Dendritic cell treated with granulocyte-macrophage colony-stimulating factor and Interleukin-4, amounts not matched to agents 40 ng/mL and 50 ng/mL, for 4 days (primary cell): Measurements from ENCODE around the gene ALG3.
A peak's percentile ranks its signal among the peaks of the same experiment; 100 is the strongest.

Experiments
- H3K27ac Mint-ChIP-seq: one replicate; pipeline ENCODE4 v1.8.0; 2022; ENCODE audit warnings: mild to moderate bottlenecking, mixed read lengths
- H3K27me3 Mint-ChIP-seq: one replicate; pipeline ENCODE4 v1.8.0; 2022; ENCODE audit warnings: mild to moderate bottlenecking, mixed read lengths
- H3K36me3 Mint-ChIP-seq: one replicate; pipeline ENCODE4 v1.8.0; 2022; ENCODE audit warnings: low read depth, mixed read lengths
- H3K4me1 Mint-ChIP-seq: one replicate; pipeline ENCODE4 v1.8.0; 2022; ENCODE audit warnings: low read depth, mixed read lengths
- H3K4me3 Mint-ChIP-seq: one replicate; pipeline ENCODE4 v1.8.0; 2022; ENCODE audit warnings: mild to moderate bottlenecking, moderate library complexity, mixed read lengths
- H3K9me3 Mint-ChIP-seq: one replicate; pipeline ENCODE4 v1.8.0; 2022; ENCODE audit warnings: mixed read lengths
- intact Hi-C: fragments of 100-400 bp; cut with micrococcal nuclease; formaldehyde crosslinking; loops from one replicate; pipeline ENCODE4 v1.15.0; 2022

ALG3 gene

GRCh38 chr3:184248454-184249411 is at the start of gene ALG3:
Gene ALG3 (minus strand): TSS chr3:184248962. CDS start chr3:184248940, 22 bp downstream.
- peaks cover 31% of the 10 kb centered on the region for H3K36me3 Mint-ChIP-seq
- H3K27ac Mint-ChIP-seq = peak within 1 kb of the TSS; percentile 99
- no peaks in the 10 kb centered on the region for H3K27me3 Mint-ChIP-seq
- peak within 1 kb of the TSS; percentile 93 for H3K4me3 Mint-ChIP-seq
- H3K4me1 Mint-ChIP-seq = peaks cover 27% of the 10 kb centered on the region
- intact Hi-C loops = loop anchor here (1.0 to 2.0 kb wide), 4 partner anchors 50 to 364 kb away; partner anchors contain the start of genes AP2M1, EIF2B5, PARL and PSMD2
- no peaks in the 10 kb centered on the region for H3K9me3 Mint-ChIP-seq

DNA sequence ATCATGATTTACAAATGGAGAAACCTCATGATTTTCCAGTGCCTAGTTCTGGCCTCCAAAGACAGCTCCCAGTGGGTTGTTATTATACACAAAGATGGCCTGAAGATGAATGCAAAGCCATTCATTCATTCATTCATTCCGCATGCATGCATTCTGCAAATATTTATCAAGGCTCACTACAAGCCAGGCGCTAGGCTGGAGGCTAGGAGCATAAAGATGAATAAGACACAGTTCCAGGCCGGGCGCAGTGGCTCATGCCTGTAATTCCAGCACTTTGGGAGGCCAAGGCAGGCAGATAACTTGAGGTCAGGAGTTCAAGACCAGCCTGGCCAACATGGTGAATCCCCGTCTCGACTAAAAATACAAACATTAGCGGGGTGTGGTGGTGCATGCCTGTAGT is 47.9 kb upstream of the ALG3 start:
- Mint-ChIP-seq H3K4me3 (no peak overlapping the region), H3K9me3 (no peaks in the 10 kb centered on the region), H3K27ac (no peak overlapping the region), H3K4me1 (peaks cover 27% of the 10 kb centered on the region), H3K27me3 (peaks cover 3% of the 10 kb centered on the region), H3K36me3 (peaks cover 23% of the 10 kb centered on the region)
- intact Hi-C loops = loop anchor here (5.0 kb wide), 1 partner anchor 109 kb away; the partner anchor contains the start of gene ABCF3

- Mint-ChIP-seq H3K9me3 (no peaks in the 10 kb centered on the region), H3K4me1 (peaks cover 21% of the 10 kb centered on the region), H3K36me3 (peaks cover 15% of the 10 kb centered on the region), H3K27me3 (peaks cover 3% of the 10 kb centered on the region), H3K4me3 (no peak overlapping the region), H3K27ac (no peak overlapping the region)
- intact Hi-C loops = loop anchor here (5.0 kb wide), 1 partner anchor 108 kb away; the partner anchor contains the start of gene ABCF3
Observed at GRCh38 chr3:184295771-184296170, 47.0 kb upstream of the ALG3 start.

DNA sequence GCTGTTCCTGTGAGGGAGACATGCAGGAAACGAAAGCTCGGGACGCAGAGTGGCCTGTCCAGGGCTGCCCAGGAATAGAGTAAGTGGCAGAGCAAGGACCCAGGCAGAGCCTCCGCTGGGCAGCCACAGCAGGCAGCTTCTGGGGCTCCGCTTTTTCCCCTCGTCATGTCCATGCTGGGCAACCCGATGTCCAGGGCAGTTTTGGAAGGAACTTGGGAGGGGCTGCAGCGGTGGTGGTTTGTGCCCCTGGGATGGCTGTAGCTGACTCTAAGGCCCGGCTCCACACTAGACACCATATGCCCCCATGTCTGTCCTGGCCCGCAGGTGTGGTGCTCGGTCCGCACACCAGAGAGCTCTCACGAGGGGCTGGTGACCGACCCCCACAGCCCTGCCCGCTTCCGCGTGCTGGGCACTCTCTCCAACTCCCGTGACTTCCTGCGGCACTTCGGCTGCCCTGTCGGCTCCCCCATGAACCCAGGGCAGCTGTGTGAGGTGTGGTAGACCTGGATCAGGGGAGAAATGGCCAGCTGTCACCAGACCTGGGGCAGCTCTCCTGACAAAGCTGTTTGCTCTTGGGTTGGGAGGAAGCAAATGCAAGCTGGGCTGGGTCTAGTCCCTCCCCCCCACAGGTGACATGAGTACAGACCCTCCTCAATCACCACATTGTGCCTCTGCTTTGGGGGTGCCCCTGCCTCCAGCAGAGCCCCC is 43.1 kb upstream of the ALG3 start:
- Mint-ChIP-seq H3K4me1 (peaks cover 6% of the 10 kb centered on the region), H3K9me3 (no peaks in the 10 kb centered on the region)
- intact Hi-C loops = no loop called here

DNA sequence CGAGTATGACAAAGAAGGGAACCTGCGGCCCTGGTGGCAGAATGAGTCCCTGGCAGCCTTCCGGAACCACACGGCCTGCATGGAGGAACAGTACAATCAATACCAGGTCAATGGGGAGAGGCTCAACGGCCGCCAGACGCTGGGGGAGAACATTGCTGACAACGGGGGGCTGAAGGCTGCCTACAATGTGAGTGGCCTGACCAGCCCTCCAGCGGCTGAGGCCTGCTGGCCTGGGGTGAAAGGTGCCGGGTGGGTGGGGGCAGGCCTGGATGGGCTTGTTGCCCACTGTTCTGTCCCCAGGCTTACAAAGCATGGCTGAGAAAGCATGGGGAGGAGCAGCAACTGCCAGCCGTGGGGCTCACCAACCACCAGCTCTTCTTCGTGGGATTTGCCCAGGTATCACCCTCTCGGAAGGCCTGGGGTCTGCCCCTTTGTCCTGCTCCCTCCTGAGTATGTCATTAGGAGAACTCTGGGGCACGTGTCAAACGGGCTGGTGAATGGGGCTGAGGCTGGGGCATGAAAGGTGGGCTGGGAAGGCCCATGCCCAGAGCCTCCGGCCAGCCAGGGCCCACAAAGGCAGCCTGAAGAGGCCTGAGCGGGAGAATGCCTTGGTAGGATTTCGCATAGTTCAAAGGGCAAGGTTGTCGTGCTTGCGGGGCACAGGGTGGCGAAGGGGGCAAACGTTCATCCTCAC is 42.4 kb upstream of the ALG3 start:
- no peaks in the 10 kb centered on the region for H3K36me3 Mint-ChIP-seq
- H3K4me1 Mint-ChIP-seq = peaks cover 6% of the 10 kb centered on the region
- H3K27ac Mint-ChIP-seq = no peak overlapping the region
- no peak overlapping the region for H3K4me3 Mint-ChIP-seq
- peaks cover 26% of the 10 kb centered on the region for H3K27me3 Mint-ChIP-seq
- no peaks in the 10 kb centered on the region for H3K9me3 Mint-ChIP-seq
- intact Hi-C loops = no loop called here

More for the DNA sequence above, 43.1 kb upstream of the ALG3 start:
- Mint-ChIP-seq H3K36me3 (no peaks in the 10 kb centered on the region), H3K4me3 (no peak overlapping the region), H3K27ac (peak overlapping the region; percentile 17), H3K27me3 (peaks cover 19% of the 10 kb centered on the region)

DNA sequence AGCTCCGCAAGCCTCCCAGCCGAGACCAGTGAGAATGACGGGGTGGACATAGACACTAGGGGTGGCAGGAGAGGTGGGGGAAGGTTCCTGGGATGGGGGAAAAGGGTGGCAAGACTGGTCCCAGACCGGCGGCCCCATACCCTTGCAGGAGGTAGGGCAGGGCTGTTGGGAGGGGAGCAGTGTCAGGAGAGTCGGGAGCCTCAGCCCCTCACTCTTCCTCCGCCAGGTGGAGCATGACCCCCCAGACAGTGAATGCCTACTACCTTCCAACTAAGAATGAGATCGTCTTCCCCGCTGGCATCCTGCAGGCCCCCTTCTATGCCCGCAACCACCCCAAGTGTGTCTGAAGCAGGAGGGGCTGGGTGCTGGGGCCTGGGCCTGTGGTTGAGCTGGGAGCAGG is 41.6 kb upstream of the ALG3 start:
- no peak overlapping the region for H3K4me3 Mint-ChIP-seq
- H3K27me3 Mint-ChIP-seq = peaks cover 29% of the 10 kb centered on the region
- intact Hi-C loops = no loop called here
- H3K9me3 Mint-ChIP-seq = no peaks in the 10 kb centered on the region
- peaks cover 6% of the 10 kb centered on the region for H3K4me1 Mint-ChIP-seq
- H3K27ac Mint-ChIP-seq = no peak overlapping the region
- H3K36me3 Mint-ChIP-seq = no peaks in the 10 kb centered on the region

DNA sequence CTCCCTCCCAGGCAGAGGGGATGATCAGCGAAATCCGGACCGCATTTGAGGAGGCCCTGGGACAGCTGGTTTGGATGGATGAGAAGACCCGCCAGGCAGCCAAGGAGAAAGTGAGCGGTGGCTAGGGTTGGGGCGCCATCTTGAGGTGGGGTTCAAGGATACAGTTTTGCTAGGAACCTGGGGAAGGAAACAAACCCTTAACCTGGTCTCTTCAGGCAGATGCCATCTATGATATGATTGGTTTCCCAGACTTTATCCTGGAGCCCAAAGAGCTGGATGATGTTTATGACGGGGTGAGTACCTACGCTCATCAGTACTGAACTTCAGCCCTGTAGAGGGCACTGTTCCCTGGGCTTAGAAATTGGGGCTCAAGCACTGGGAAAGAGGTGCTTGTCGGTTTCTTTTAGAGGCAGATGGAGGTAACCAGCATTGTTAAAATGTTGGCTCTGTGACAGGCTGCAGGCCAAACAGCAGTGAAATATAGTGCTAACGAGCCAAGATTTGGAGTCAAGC is 40.7 kb upstream of the ALG3 start:
- intact Hi-C loops = loop anchor here (1.0 to 2.0 kb wide), 2 partner anchors 63 to 394 kb away; no protein-coding TSS in a partner anchor
- Mint-ChIP-seq H3K36me3 (no peaks in the 10 kb centered on the region), H3K4me1 (peaks cover 7% of the 10 kb centered on the region), H3K9me3 (no peaks in the 10 kb centered on the region), H3K27ac (no peak overlapping the region), H3K4me3 (no peak overlapping the region), H3K27me3 (peaks cover 28% of the 10 kb centered on the region)

GRCh38 chr3:184284696-184285095 is 35.9 kb upstream of the ALG3 start:
- H3K9me3 Mint-ChIP-seq = no peaks in the 10 kb centered on the region
- no peak overlapping the region for H3K27ac Mint-ChIP-seq
- intact Hi-C loops = no loop called here
- H3K4me3 Mint-ChIP-seq = no peak overlapping the region
- peaks cover 14% of the 10 kb centered on the region for H3K4me1 Mint-ChIP-seq
- H3K27me3 Mint-ChIP-seq = peaks cover 33% of the 10 kb centered on the region
- H3K36me3 Mint-ChIP-seq = no peaks in the 10 kb centered on the region

GRCh38 chr3:184283681-184284080 is 34.9 kb upstream of the ALG3 start:
- Mint-ChIP-seq H3K4me1 (peaks cover 14% of the 10 kb centered on the region), H3K36me3 (no peaks in the 10 kb centered on the region), H3K27me3 (peaks cover 38% of the 10 kb centered on the region), H3K9me3 (no peaks in the 10 kb centered on the region), H3K27ac (no peak overlapping the region), H3K4me3 (no peak overlapping the region)
- intact Hi-C loops = no loop called here

- Mint-ChIP-seq H3K4me3 (no peak overlapping the region), H3K4me1 (peaks cover 14% of the 10 kb centered on the region), H3K9me3 (no peaks in the 10 kb centered on the region), H3K27ac (no peak overlapping the region), H3K36me3 (no peaks in the 10 kb centered on the region), H3K27me3 (peaks cover 43% of the 10 kb centered on the region)
- intact Hi-C loops = no loop called here
Observed at GRCh38 chr3:184282941-184283340, 34.2 kb upstream of the ALG3 start.

- Mint-ChIP-seq H3K4me1 (peaks cover 5% of the 10 kb centered on the region), H3K36me3 (no peaks in the 10 kb centered on the region), H3K4me3 (no peak overlapping the region), H3K27ac (no peak overlapping the region), H3K27me3 (peaks cover 63% of the 10 kb centered on the region), H3K9me3 (no peaks in the 10 kb centered on the region)
- intact Hi-C loops = no loop called here
Observed at GRCh38 chr3:184277366-184277765, 28.6 kb upstream of the ALG3 start.

GRCh38 chr3:184275961-184276910 is 27.5 kb upstream of the ALG3 start, which contains the start of gene ECE2:
Gene ECE2 (plus strand): TSS chr3:184276022. CDS start chr3:184276154, 132 bp downstream.
- no peaks in the 10 kb centered on the region for H3K9me3 Mint-ChIP-seq
- intact Hi-C loops = no loop called here
- no peak within 1 kb of the TSS for H3K4me3 Mint-ChIP-seq
- H3K36me3 Mint-ChIP-seq = no peaks in the 10 kb centered on the region
- H3K27me3 Mint-ChIP-seq = peaks cover 71% of the 10 kb centered on the region
- no peak within 1 kb of the TSS for H3K27ac Mint-ChIP-seq
- peaks cover 5% of the 10 kb centered on the region for H3K4me1 Mint-ChIP-seq

DNA sequence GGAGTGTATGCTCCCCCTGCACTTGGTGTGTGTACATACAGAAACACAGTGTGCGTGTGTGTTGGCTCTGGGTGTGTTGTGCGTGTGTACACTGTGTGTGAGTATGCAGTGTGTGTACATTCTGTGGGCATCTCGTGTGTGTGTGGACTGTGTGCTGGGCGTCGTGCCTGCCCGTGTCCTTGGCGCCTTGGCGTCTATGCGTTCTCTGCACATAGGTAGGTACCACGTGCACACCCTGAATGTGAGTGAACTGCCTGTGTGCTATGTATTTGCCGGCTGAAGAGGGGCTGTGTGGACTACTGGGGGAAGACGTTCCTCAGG is 26.6 kb upstream of the ALG3 start:
- Mint-ChIP-seq H3K4me1 (peaks cover 5% of the 10 kb centered on the region), H3K27me3 (peaks cover 73% of the 10 kb centered on the region), H3K36me3 (no peaks in the 10 kb centered on the region), H3K4me3 (no peak overlapping the region), H3K27ac (no peak overlapping the region), H3K9me3 (no peaks in the 10 kb centered on the region)
- intact Hi-C loops = no loop called here
